Measurements from ENCODE around the gene ACKR3.

Gene ACKR3

DNA sequence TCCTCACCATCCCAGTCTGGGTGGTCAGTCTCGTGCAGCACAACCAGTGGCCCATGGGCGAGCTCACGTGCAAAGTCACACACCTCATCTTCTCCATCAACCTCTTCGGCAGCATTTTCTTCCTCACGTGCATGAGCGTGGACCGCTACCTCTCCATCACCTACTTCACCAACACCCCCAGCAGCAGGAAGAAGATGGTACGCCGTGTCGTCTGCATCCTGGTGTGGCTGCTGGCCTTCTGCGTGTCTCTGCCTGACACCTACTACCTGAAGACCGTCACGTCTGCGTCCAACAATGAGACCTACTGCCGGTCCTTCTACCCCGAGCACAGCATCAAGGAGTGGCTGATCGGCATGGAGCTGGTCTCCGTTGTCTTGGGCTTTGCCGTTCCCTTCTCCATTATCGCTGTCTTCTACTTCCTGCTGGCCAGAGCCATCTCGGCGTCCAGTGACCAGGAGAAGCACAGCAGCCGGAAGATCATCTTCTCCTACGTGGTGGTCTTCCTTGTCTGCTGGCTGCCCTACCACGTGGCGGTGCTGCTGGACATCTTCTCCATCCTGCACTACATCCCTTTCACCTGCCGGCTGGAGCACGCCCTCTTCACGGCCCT, 11.2 kb downstream of the ACKR3 start:
- no peaks in the 10 kb centered on the region for H3K27me3 Mint-ChIP-seq
- H3K4me3 Mint-ChIP-seq: no peak overlapping the region
- H3K27ac Mint-ChIP-seq: no peak overlapping the region
- no peaks in the 10 kb centered on the region for H3K9me3 Mint-ChIP-seq
- no peaks in the 10 kb centered on the region for H3K4me1 Mint-ChIP-seq (ENCODE audit: low read depth)
- peaks cover 12% of the 10 kb centered on the region for H3K36me3 Mint-ChIP-seq (ENCODE audit: low read depth)

DNA sequence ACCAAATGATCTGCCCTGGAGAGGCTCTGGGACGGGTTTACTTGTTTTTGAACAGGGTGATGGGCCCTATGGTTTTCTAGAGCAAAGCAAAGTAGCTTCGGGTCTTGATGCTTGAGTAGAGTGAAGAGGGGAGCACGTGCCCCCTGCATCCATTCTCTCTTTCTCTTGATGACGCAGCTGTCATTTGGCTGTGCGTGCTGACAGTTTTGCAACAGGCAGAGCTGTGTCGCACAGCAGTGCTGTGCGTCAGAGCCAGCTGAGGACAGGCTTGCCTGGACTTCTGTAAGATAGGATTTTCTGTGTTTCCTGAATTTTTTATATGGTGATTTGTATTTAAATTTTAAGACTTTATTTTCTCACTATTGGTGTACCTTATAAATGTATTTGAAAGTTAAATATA, 11.9 kb downstream of the ACKR3 start:
- Mint-ChIP-seq H3K36me3 (ENCODE audit: low read depth) (peaks cover 12% of the 10 kb centered on the region), H3K4me3 (no peak overlapping the region), H3K9me3 (peaks cover under 1% of the 10 kb centered on the region), H3K27me3 (no peaks in the 10 kb centered on the region), H3K27ac (no peak overlapping the region), H3K4me1 (ENCODE audit: low read depth) (no peaks in the 10 kb centered on the region)

DNA sequence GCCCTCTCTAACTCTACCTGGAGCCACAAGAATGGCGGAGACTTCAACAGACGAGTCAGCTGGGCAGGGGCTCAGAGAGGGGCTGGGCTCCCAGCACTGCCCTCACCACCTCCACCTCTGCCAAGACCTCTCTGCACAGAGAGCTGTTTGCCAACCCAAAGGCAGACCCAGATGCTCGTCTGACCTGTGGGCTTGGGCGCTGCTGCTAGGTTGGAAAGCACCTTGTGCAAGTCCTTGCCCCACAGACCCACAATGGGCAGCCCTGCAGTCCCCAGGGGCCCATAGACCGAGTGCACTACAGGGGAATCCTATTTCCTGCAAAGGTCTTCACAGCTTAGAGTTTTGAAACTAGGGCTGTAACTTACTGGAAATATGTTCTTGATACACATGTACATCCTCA, 13.3 kb downstream of the ACKR3 start:
- H3K27ac Mint-ChIP-seq: no peak overlapping the region
- peaks cover 12% of the 10 kb centered on the region for H3K36me3 Mint-ChIP-seq (ENCODE audit: low read depth)
- no peaks in the 10 kb centered on the region for H3K27me3 Mint-ChIP-seq
- no peaks in the 10 kb centered on the region for H3K4me1 Mint-ChIP-seq (ENCODE audit: low read depth)
- peaks cover 3% of the 10 kb centered on the region for H3K9me3 Mint-ChIP-seq
- H3K4me3 Mint-ChIP-seq: no peak overlapping the region

GRCh38 chr2:236583621-236584203, 14.1 kb downstream of the ACKR3 start:
- Mint-ChIP-seq H3K4me1 (ENCODE audit: low read depth) (no peaks in the 10 kb centered on the region), H3K36me3 (ENCODE audit: low read depth) (peaks cover 12% of the 10 kb centered on the region), H3K4me3 (no peak overlapping the region), H3K27me3 (no peaks in the 10 kb centered on the region), H3K9me3 (peaks cover 3% of the 10 kb centered on the region), H3K27ac (no peak overlapping the region)

DNA sequence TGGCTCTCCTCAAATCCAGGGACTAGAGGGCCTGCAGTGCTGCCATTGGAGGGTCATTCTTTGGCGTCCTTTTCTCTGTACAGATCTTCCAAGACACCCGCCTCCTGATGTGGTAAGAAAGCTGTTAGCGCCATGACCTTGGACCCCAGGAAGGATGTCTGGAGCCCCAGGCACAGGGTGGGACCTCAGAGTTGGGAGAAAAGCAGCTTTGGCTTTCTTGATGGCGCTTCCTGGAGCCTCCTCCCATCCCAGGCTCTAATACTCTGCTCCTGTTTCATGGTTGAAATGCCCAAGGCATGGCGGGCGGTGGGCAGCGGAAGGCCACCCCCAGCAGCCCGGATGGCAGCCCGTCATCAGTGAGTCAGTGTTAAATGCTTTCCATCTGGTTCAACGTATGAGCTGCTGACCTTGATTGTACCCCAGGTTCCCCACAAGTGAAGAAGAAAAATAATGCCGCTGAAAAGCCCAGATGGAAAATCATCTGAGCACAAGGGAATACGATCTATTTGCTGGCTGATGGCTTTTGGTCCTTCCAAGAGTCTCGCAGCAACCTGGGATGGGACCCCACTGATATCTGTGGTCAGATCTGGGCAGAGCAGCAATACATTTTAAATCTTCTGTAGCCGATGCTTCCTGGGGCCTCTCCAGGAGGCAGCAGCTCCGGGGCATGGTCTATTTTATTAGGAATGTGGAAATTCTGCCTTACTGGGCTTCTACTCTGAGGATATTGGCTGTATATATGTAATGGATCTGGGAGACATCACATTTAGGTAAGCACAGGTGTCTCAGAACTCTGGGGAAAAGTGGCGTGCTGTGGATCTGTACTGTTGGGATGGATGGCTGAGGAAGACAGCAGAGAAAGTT, 15.1 kb downstream of the ACKR3 start:
- Mint-ChIP-seq H3K36me3 (ENCODE audit: low read depth) (peaks cover 12% of the 10 kb centered on the region), H3K27me3 (no peaks in the 10 kb centered on the region), H3K4me3 (no peak overlapping the region), H3K4me1 (ENCODE audit: low read depth) (no peaks in the 10 kb centered on the region), H3K27ac (no peak overlapping the region), H3K9me3 (peaks cover 3% of the 10 kb centered on the region)

GRCh38 chr2:236585966-236586365, 16.3 kb downstream of the ACKR3 start:
- no peaks in the 10 kb centered on the region for H3K4me1 Mint-ChIP-seq (ENCODE audit: low read depth)
- H3K9me3 Mint-ChIP-seq: peaks cover 3% of the 10 kb centered on the region
- peaks cover 5% of the 10 kb centered on the region for H3K36me3 Mint-ChIP-seq (ENCODE audit: low read depth)
- no peak overlapping the region for H3K27ac Mint-ChIP-seq
- no peaks in the 10 kb centered on the region for H3K27me3 Mint-ChIP-seq
- H3K4me3 Mint-ChIP-seq: no peak overlapping the region

DNA sequence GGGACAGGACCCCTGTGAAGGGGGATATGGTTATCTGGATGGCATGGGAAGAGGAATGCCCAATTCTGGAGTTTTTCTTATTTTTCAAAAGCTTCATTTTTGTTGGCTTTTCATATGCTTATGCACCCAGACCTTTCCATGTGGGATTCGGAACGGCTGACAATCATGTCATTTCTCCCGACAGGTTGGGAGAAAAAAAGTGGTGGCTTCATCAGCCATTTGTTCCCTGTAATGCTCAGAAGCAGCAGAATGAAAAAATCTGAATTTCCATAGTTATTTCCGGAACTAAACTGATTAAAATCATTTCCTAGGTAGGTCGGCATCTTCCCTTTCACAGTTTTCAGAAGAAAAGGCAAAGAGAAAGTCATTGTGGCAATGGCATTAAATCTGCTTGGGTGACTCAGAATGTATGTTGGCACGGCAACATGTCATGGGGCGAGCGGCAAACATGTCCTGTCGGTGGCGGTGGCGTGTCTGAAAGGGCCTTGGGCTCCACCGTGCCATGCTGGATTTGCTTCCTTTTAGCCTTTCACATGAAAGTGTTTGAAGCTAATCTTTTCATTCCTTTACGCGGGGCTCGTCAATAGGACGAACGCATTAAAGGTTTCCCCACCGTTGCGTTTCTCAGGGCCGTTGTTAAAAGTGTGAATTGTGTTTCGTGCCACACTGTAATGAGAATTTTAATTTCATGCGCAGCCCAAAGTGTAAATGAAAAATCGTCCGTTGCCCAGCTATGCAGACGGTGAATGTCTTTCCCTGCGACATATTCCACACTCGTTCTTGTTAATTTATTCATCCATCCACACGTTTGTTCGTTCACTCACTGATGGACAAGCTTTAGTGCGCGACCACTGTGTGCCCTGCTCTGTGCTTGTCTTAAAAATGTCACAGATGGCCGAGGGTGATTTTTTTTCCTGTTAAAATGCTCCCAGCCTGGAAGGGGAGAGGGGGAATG, 18.5 kb downstream of the ACKR3 start:
- peaks cover 3% of the 10 kb centered on the region for H3K9me3 Mint-ChIP-seq
- H3K4me1 Mint-ChIP-seq (ENCODE audit: low read depth): no peaks in the 10 kb centered on the region
- no peak overlapping the region for H3K4me3 Mint-ChIP-seq
- H3K27me3 Mint-ChIP-seq: no peaks in the 10 kb centered on the region
- H3K36me3 Mint-ChIP-seq (ENCODE audit: low read depth): no peaks in the 10 kb centered on the region
- no peak overlapping the region for H3K27ac Mint-ChIP-seq

- Mint-ChIP-seq H3K4me1 (ENCODE audit: low read depth) (no peaks in the 10 kb centered on the region), H3K36me3 (ENCODE audit: low read depth) (no peaks in the 10 kb centered on the region), H3K9me3 (peaks cover 3% of the 10 kb centered on the region), H3K4me3 (no peak overlapping the region), H3K27me3 (no peaks in the 10 kb centered on the region), H3K27ac (no peak overlapping the region)
Observed at GRCh38 chr2:236588932-236589592, 19.4 kb downstream of the ACKR3 start.

DNA sequence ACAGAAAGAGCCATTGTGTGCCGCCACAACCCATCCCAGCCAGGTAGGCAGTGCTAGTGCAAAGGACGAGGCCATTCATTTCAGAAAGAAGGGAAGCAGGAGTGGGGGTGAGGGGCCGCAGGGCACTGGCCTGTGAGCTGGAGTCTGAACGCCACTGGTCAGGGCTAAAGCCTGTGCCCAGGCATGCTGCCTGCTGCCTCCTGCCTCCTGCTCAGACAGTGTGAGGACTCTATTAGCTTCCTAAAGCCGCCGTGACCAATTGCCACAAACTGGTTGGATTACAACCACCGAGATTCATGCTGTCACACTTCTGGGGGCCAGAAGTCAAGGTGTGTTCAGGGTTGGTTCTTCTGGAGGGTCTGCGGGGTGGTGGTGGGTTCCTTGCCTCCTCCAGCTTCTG, 21.2 kb downstream of the ACKR3 start:
- H3K36me3 Mint-ChIP-seq (ENCODE audit: low read depth): no peaks in the 10 kb centered on the region
- no peaks in the 10 kb centered on the region for H3K27me3 Mint-ChIP-seq
- no peak overlapping the region for H3K27ac Mint-ChIP-seq
- H3K4me1 Mint-ChIP-seq (ENCODE audit: low read depth): no peaks in the 10 kb centered on the region
- H3K4me3 Mint-ChIP-seq: no peak overlapping the region
- H3K9me3 Mint-ChIP-seq: peaks cover 3% of the 10 kb centered on the region

GRCh38 chr2:236592821-236593220, 23.2 kb downstream of the ACKR3 start:
- Mint-ChIP-seq H3K36me3 (ENCODE audit: low read depth) (no peaks in the 10 kb centered on the region), H3K4me1 (ENCODE audit: low read depth) (no peaks in the 10 kb centered on the region), H3K9me3 (no peaks in the 10 kb centered on the region), H3K27ac (no peak overlapping the region), H3K27me3 (no peaks in the 10 kb centered on the region), H3K4me3 (no peak overlapping the region)

DNA sequence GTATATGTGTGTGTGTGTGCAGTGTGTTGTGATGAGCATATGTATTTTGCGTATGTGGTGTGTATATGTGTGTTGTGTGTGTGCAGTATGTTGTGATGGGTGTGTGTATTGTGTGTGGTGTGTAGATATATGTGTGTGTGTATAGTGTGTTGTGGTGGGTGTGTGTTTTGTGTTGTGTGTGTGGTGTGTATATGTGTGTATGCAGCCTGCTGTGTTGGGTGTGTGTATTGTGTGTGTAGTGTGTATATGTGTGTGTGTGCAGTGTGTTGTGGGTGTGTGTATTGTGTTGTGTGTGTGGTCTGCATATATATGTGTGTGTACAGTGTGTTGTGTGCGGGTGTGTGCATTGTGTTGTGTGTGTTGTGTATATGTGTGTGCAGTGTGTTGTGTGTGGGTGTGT, 23.9 kb downstream of the ACKR3 start:
- no peaks in the 10 kb centered on the region for H3K27me3 Mint-ChIP-seq
- H3K4me3 Mint-ChIP-seq: no peak overlapping the region
- H3K36me3 Mint-ChIP-seq (ENCODE audit: low read depth): no peaks in the 10 kb centered on the region
- H3K4me1 Mint-ChIP-seq (ENCODE audit: low read depth): no peaks in the 10 kb centered on the region
- H3K27ac Mint-ChIP-seq: no peak overlapping the region
- H3K9me3 Mint-ChIP-seq: no peaks in the 10 kb centered on the region

DNA sequence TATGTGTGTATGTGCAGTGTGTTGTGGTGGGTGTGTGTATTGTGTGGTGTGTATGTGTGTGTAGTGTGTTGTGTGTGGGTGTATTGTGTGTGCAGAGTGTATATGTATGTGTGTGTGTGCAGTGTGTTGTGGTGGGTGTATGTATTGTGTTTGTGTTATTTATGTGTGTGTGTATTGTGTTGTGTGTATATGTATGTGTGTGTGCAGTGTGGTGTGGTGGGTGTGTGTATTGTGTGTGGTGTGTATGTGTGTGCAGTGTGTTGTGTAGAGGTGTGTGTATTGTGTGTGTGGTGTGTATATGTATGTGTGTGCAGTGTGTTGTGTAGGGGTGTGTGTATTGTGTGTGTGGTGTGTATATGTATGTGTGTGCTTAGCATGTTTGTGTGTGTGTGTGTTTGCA, 24.3 kb downstream of the ACKR3 start:
- Mint-ChIP-seq H3K4me1 (ENCODE audit: low read depth) (no peaks in the 10 kb centered on the region), H3K27me3 (no peaks in the 10 kb centered on the region), H3K36me3 (ENCODE audit: low read depth) (no peaks in the 10 kb centered on the region), H3K27ac (no peak overlapping the region), H3K4me3 (no peak overlapping the region), H3K9me3 (no peaks in the 10 kb centered on the region)

DNA sequence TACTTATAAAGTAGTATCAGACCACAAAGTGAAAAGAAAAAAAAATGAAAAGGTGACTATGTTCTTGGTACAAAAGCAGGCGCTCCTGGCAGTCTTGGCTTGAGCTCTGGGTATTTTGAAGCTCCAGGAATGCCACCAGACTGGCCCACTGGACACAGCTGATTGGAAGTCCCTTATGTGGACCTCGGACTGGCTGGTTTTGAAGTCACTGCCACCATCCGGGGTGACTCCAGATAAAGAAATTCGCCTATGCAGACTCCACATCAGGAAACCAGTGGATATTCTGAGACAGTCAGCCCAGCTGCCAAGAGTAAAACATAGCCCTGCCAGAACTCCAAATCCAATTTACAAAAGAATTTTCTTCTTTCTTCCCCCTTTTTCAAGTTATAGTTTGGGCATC, 28.0 kb downstream of the ACKR3 start:
- peaks cover 6% of the 10 kb centered on the region for H3K27me3 Mint-ChIP-seq
- H3K27ac Mint-ChIP-seq: no peak overlapping the region
- no peaks in the 10 kb centered on the region for H3K9me3 Mint-ChIP-seq
- no peak overlapping the region for H3K4me3 Mint-ChIP-seq
- H3K36me3 Mint-ChIP-seq (ENCODE audit: low read depth): no peaks in the 10 kb centered on the region
- H3K4me1 Mint-ChIP-seq (ENCODE audit: low read depth): no peaks in the 10 kb centered on the region

DNA sequence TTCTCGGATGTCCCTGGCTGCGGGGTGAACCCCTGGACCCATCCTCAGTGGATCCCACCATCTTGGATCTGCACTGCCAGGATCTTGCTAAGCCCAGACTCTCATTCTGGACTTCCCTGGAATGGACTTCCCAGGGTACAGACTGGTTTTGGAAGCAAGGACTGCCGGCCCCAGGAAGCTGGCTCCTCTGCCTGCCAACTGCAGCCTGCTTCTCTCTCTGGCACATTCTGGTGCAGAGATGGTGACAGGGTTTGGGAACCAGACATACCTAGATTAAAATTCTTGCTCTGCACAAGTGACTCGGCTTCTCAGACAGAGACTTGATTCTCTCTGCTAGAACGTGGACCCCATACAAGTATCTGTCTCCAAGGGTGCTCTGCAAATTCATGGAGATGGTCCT, 29.4 kb downstream of the ACKR3 start:
- Mint-ChIP-seq H3K4me1 (ENCODE audit: low read depth) (no peaks in the 10 kb centered on the region), H3K9me3 (no peaks in the 10 kb centered on the region), H3K27ac (no peak overlapping the region), H3K27me3 (peaks cover 9% of the 10 kb centered on the region), H3K4me3 (no peak overlapping the region), H3K36me3 (ENCODE audit: low read depth) (no peaks in the 10 kb centered on the region)
